Suppressor macrophage treated with lipopolysaccharide for 1 hour (primary cell): Measurements from ENCODE around the gene MNT.

Experiments
- DNase-seq, 3 donors: peaks; one replicate each; pipeline ENCODE4 v3.0.0-alpha.2; 2020 to 2022

The MNT gene

DNA sequence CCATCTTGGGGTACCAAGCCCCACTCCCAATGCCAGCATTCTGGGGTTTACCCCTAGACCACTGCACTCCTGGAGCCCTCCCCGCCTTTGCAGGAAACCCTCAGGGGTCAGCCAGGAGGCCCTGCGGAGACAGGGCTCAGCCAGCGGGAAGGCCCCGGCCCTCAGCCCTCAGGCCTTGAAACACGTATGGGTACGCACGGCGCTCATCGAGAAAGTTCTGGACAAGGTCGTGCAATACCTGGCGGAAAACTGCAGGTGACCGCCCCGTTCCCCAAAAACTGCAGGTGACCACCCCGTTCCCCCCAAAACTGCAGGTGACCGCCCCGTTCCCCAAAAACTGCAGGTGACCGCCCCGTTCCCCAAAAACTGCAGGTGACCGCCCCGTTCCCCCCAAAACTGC, 38.8 kb downstream of the MNT start:
- no peak for DNase-seq

DNA sequence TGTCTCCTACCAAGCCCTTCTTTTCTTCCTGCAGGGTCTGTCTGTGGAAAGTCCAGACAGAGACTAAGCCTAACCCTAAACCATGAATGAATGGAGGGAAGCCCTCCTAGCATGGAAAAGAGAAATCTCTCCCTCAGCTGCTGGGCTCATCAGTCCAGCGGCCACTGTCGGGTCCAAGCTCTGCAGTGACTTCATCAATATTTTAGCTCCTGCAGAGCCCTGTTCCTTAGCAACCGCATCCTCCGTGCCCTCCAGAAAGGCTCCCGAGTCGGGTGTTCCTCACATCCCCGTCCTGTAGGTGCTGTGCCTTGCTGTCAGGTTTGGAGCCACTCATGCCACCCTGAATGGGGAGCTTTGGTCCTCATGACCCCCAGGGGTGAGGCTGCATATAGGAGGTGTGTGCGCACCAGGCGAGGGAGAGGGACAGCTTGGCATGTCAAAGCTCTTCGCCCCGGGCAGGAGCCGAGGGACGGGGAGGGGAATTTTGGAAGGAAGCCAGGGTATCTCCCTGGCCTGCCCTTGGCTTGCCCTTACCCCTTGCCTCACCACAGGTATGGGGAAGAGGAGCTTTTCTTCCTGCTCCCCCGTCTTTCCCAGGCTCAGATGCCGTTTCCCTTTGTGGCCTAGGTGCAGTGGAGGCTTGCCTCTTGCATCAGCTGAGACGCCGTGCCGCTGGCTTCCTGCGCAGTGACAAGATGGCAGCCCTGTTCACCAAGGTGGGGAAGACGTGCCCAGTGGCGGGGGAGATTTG, 39.7 kb downstream of the MNT start:
- no peak for DNase-seq

DNA sequence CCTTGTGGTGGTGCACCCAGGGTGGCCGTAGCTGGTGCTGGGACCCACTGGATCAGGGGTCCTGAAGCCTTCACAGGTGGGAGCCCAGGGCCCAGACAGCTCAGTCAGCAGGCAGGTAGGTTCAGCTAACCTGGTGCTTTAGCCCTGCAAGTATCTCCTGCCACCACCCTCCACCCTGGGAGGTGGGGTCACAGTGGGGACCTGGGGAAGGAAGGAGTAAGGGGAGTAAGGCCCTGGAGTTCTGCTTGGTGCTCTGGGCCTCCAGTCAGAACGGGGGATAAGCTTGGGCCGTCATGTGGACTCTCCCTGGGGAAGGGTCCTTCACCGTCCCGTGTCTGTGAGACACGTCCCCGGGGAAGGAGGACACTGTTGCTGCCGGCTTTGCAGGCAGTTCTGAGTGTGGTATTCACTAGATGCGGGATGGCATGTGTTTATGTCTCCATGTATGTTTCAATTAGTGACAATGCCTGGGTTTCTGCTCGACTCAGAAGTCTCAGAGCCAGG, 42.9 kb downstream of the MNT start:
- DNase-seq, result no peak

- DNase-seq, result no peak
These were observed 43.6 kb downstream of the MNT start for GRCh38 chr17:2357237-2357636.

DNA sequence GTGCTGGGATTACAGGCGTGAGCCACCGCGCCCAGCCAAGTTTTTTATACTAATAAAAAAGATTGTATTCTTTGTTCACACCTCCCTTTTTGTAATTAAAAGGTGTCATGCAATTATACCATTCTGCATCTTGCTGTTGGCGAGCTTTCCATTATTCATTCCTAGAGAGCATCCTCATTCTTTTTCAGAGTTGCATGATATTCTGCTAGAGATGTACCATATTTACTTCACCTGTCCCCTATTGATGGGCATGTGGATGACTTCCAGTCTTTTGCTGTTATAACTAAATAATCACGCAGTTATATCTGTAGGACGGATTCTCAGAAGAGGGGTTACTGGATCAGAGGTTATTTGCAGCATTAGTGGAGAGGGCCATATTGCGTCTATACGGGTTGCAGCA, 46.5 kb downstream of the MNT start:
- no peak for DNase-seq

- DNase-seq, result no peak
These were observed 49.6 kb downstream of the MNT start for GRCh38 chr17:2351269-2351668.

DNA sequence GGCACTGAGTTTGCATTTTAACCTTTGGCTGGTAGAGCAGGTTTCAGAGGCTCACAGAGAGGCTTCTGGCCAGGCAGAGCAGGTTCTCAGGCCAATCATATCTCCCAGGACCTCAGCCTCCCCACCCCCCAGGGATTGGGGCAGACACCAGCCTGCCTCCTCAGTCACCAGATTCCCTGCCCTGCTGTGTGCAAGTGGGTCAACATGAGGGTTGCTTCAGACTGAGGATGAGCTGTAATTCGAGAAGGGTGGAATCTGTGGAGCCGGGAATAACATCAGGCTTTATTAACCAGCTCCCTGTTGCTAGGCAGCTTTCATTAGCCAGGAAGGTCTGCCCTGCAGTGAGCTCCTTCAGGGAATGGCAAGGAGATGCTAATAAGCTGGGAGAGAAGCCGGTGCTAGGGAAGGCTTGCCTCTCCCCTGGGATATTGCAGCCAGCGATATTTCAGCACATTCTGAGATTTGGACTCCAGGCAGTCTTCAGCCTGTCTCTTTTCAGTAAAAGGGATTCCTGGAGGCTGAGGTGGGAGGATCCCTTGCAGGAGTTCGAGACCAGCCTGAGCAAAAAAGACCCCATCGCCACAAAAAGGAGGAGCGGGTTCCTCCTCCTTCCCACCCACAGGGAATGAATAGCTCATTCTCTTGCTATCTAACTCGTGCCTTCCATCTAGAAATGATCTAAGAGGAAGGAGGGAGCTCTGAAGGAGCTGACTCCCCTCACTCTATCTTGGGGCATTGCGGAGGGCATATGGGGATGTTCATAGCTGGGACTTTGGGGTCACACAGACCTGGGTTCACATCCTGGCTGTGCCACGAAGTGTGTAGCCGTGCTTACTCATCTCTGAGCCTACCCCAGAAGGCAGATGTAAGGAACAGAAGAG, 52.8 kb downstream of the MNT start:
- no peak for DNase-seq

GRCh38 chr17:2346475-2346874, 54.4 kb downstream of the MNT start:
- DNase-seq, result no peak

DNA sequence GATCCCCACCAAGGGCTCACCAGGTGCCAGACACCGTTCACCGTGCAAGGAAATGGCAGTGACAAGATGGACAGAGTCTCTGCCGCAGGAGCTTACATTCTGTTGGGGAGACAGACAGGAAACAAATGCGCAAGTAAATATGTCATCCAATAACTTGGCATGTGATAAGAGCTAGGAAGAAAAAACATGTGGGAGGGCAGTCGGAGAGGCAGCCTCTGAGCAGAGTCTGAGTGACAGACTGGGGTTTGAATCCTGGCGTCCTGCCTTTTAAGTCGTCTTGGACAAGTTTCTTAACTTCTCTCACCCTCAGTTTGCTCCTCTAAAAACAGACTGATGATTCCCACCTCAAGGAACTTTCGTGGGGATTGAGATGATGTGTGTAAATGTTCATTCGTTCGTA, 56.3 kb downstream of the MNT start:
- no peak for DNase-seq

GRCh38 chr17:2343421-2343820, 57.4 kb downstream of the MNT start:
- no peak for DNase-seq

DNA sequence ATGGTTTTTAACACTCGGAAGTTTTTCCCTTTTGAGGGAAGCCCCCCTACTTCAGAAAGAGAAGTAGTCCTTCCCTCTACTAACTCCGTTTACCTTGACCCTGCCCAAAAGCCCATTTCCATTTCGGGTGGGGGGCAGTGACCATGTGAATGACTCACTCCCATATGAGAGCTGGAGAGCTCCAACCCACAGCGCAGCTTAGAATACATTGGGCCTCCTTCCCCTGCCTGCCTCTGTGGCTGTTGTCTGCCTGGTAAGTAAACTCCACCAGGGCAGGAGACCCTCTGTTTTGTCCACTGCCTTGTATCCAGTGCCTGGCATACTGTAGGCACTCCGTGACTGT, 62.6 kb downstream of the MNT start:
- DNase-seq, result peak; percentile 29 to 41 (median 36)

DNA sequence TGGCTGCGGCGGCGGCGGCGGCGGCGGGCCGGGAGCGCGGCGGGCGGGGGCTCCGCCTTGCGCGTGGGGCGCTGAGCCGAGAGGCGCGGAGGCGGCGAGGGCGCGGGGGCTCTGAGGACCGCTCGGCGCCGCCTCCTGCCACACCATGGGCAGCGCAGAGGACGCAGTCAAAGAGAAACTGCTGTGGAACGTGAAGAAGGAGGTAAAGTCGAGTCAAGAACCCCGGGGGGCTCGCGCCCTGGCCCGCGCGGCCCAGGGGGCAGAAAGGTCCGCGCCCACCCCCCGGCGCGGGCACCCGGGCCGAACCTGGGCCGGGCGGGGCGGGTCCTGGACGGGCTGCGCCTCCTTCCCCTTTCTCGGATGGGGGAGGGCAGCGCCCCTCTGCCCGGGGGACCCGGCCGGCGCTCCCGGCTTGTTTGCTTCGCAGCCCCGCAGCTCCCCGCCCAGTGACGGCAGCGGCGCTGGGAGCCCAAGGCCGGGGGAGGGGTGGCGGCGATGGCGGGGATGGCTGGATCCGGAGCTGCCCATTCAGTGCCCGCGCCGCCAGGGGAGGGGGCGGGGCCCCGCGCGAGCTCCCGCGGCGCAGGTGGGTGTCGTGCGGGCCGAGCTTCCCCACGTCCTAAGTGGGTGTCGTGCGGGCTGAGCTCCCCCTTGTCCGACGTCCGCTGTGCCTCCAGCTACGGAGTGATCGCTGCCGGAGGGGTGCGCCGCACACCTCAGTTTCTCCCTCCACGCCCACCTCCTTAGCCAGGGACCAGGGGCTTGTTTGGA, 63.1 kb downstream of the MNT start:
- DNase-seq, result peak; percentile 63 to 83 (median 69)

- peak; percentile 35 to 69 (median 44) for DNase-seq
These were observed 63.9 kb downstream of the MNT start, which contains the start of gene SGSM2 for GRCh38 chr17:2336852-2337543. SGSM2 (plus strand) TSS chr17:2337501; CDS start chr17:2337689, 188 bp downstream.

- peak; percentile 93 to 96 (median 94) for DNase-seq
These were observed 64.5 kb downstream of the MNT start, which contains the start of gene TSR1 for GRCh38 chr17:2336215-2336851. TSR1 (minus strand) TSS chr17:2336457; CDS start chr17:2336427, 30 bp downstream.

GRCh38 chr17:2335726-2336214, 65.1 kb downstream of the MNT start:
- DNase-seq, result peak; percentile 19 to 26 (median 22)
